ENCODE measurements around the gene TUBG2. TPM values are rescaled to one million over a fixed set of nuclear protein-coding genes. Genes with fewer than 3 reads are reported as not detected.

The TUBG2 gene
- total and polyA plus RNA-seq, 10 of the 15 experiments (the other 5 are each of a cell fraction or from before 2014, with no cell fraction given), result 1.2 to 12.5 (median 8.9) TPM

GRCh38 chr17:42698736-42699414, 39.8 kb downstream of the TUBG2 start:
- POLR2A ChIA-PET, result interaction anchor here (0.6 to 2.4 kb wide), 5 partner anchors 15 to 129 kb away, joined by 3 to 7 read pairs (median 4); partner anchors contain the start of gene TUBG1
- BruUV-seq (replicated peaks), result TSS peak; percentile 85

More at GRCh38 chr17:42698736-42699414, 39.8 kb downstream of the TUBG2 start:
- peaks cover 16 to 40% of the 10 kb centered on the region in 2 experiments for H3K36me3 ChIP-seq (ENCODE audit: control insufficient read depth in 2 of 2, insufficient read depth in 2 of 2, low read length in 1 of 2)
- no peak for DNase-seq (ENCODE audit: low read depth, low spot score)
- ChIA-PET RAD21 (ENCODE audit: unreplicated experiment) (no interaction called here), SMC1A (ENCODE audit: uncharacterized antibody, unreplicated experiment) (no interaction called here), CTCF (interaction anchor here (0.6 to 1.5 kb wide), 2 partner anchors 15 to 166 kb away, joined by 3 read pairs; no protein-coding TSS in a partner anchor)
- H3K4me3 ChIP-seq, result no peak overlapping the region
- 72% methylated on average over 2 of the region's 2 CpGs for WGBS (ENCODE audit: insufficient coverage, insufficient replicate concordance, low lambda C conversion rate, missing lambda C conversion rate)
- H3K9ac ChIP-seq (ENCODE audit: control insufficient read depth, insufficient read depth, low read length), result no peak overlapping the region
- H3K27ac ChIP-seq (ENCODE audit: control insufficient read depth, insufficient read depth), result no peak overlapping the region
- TF ChIP-seq IRF4 (IDR thresholded peaks at IDR 0.05; ENCODE audit: low read depth, low read length) (no peak), ZSCAN29 (IDR thresholded peaks at IDR 0.05) (no peak), CBX3 (IDR thresholded peaks at IDR 0.05; ENCODE audit: borderline replicate concordance, low read depth) (no peak), POLR2A (IDR thresholded peaks at IDR 0.05; ENCODE audit: low read depth, low read length) (0 out of 2 replicates have a peak, but pooled peaks have one; percentile 14)
- TF ChIP-seq, protein P1, sequence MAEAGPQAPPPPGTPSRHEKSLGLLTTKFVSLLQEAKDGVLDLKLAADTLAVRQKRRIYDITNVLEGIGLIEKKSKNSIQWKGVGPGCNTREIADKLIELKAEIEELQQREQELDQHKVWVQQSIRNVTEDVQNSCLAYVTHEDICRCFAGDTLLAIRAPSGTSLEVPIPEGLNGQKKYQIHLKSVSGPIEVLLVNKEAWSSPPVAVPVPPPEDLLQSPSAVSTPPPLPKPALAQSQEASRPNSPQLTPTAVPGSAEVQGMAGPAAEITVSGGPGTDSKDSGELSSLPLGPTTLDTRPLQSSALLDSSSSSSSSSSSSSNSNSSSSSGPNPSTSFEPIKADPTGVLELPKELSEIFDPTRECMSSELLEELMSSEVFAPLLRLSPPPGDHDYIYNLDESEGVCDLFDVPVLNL (IDR thresholded peaks at IDR 0.05; ENCODE audit: low read depth, low read length), result no peak
- TF ChIP-seq, protein P2, sequence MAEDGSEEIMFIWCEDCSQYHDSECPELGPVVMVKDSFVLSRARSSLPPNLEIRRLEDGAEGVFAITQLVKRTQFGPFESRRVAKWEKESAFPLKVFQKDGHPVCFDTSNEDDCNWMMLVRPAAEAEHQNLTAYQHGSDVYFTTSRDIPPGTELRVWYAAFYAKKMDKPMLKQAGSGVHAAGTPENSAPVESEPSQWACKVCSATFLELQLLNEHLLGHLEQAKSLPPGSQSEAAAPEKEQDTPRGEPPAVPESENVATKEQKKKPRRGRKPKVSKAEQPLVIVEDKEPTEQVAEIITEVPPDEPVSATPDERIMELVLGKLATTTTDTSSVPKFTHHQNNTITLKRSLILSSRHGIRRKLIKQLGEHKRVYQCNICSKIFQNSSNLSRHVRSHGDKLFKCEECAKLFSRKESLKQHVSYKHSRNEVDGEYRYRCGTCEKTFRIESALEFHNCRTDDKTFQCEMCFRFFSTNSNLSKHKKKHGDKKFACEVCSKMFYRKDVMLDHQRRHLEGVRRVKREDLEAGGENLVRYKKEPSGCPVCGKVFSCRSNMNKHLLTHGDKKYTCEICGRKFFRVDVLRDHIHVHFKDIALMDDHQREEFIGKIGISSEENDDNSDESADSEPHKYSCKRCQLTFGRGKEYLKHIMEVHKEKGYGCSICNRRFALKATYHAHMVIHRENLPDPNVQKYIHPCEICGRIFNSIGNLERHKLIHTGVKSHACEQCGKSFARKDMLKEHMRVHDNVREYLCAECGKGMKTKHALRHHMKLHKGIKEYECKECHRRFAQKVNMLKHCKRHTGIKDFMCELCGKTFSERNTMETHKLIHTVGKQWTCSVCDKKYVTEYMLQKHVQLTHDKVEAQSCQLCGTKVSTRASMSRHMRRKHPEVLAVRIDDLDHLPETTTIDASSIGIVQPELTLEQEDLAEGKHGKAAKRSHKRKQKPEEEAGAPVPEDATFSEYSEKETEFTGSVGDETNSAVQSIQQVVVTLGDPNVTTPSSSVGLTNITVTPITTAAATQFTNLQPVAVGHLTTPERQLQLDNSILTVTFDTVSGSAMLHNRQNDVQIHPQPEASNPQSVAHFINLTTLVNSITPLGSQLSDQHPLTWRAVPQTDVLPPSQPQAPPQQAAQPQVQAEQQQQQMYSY (CRISPR knock-in tag; IDR thresholded peaks at IDR 0.05), result no peak
- H3K4me2 ChIP-seq (ENCODE audit: control insufficient read depth, insufficient read depth), result no peak overlapping the region
- no peak for FAIRE-seq
- intact Hi-C loops (cut with micrococcal nuclease; ENCODE audit: unreplicated experiment), result no loop called here
- H3K27me3 ChIP-seq (replicated peaks in 1 of 2; ENCODE audit: control insufficient read depth in 2 of 2, insufficient read depth in 2 of 2, low read length in 1 of 2), result no peaks in the 10 kb centered on the region
- H2AFZ ChIP-seq (ENCODE audit: control insufficient read depth, low read depth, low read length), result no peak overlapping the region
- H3K4me1 ChIP-seq (ENCODE audit: control insufficient read depth, insufficient read depth, low read length), result peaks cover 21% of the 10 kb centered on the region
- H4K20me1 ChIP-seq (ENCODE audit: control insufficient read depth, insufficient read depth), result no peaks in the 10 kb centered on the region
- no peaks in the 10 kb centered on the region for H3K9me3 ChIP-seq (replicated peaks; ENCODE audit: control insufficient read depth, insufficient read depth, low read length)
- ATAC-seq, result no peak
- in situ Hi-C loops (cut with MboI), result no loop called here
- no peaks in the 10 kb centered on the region; the same call in 1 of the 2 replicates for H3K79me2 ChIP-seq (ENCODE audit: control insufficient read depth, insufficient read depth, low read length)
